Measurements from ENCODE around the gene RNF126. TPM values are rescaled to one million over a fixed set of nuclear protein-coding genes. Genes with fewer than 3 reads are reported as not detected.
A peak's percentile ranks its signal among the peaks of the same experiment; 100 is the strongest.

Gene RNF126
- total and polyA plus RNA-seq, 8 donors, result 11.9 to 33.7 (median 17.4) TPM

DNA sequence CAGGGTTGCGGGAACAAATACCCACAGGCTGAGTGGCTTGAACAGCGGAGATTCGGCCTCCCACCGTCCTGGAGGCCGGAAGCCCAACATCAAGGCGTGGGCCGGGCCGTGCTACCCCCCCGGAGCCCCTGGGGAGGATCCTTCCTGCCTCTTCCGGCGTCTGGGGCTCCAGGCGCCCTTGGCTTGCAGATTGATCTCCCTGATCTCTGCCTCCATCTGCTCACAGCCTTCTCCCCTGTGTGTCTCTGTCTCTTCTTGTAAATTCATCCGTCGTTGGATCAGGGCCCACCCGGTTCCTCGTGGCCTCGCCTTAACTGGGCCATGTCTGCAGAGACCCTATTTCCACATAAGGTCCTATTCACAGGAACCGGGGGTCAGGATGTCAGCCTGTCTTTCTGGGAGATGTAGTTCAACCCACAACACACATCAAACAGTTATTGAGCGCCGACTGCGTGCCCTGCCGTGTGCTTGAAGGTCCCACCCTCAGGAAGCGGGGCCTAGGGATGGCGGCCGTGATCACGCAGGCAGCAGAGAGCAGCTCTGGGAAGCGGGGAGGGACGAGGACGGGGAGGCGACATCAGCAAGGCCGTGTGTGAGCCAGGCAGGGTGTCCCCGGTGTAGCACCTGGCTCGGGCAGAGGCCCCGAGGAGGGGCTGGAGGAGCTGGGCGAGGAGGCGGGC lies 52.1 kb downstream of the RNF126 start:
- DNase-seq (peak in 1 of 6 donors; percentile 57), ATAC-seq (peak in 3 of 4 donors; percentile 57 to 58 (median 58)), FAIRE-seq (no peak)
- no peak for TF ChIP-seq CTCF (IDR thresholded peaks at IDR 0.05)
- intact Hi-C loops (cut with DNase I), result no loop called here
- Histone ChIP-seq H3K9me3 (no peaks in the 10 kb centered on the region), H3K27me3 (no peaks in the 10 kb centered on the region), H3K4me3 (peak overlapping the region in 1 of 4 donors; percentile 3), H3K4me1 (no peaks in the 10 kb centered on the region), H3K36me3 (no peaks in the 10 kb centered on the region), H3K27ac (peak overlapping the region in 1 of 4 donors; percentile 1)
- 38 to 44% methylated on average over 36 of the region's 36 CpGs for WGBS, 2 donors

GRCh38 chr19:610071-610800 lies 52.8 kb downstream of the RNF126 start:
- H3K27me3 ChIP-seq, result no peaks in the 10 kb centered on the region
- 63 to 65% methylated on average over 37 to 38 of the region's 38 CpGs for WGBS, 2 donors
- no peak for DNase-seq
- peak overlapping the region in 1 of 4 donors; percentile 3 for H3K4me3 ChIP-seq
- H3K36me3 ChIP-seq, result no peaks in the 10 kb centered on the region
- peak in 3 of 4 donors; percentile 8 to 24 (median 12) for ATAC-seq
- no peak for FAIRE-seq
- no peak for TF ChIP-seq CTCF (IDR thresholded peaks at IDR 0.05)
- no peaks in the 10 kb centered on the region for H3K9me3 ChIP-seq
- H3K4me1 ChIP-seq, result no peaks in the 10 kb centered on the region
- H3K27ac ChIP-seq, result peak overlapping the region in 1 of 4 donors; percentile 1
- intact Hi-C loops (cut with DNase I), result no loop called here

DNA sequence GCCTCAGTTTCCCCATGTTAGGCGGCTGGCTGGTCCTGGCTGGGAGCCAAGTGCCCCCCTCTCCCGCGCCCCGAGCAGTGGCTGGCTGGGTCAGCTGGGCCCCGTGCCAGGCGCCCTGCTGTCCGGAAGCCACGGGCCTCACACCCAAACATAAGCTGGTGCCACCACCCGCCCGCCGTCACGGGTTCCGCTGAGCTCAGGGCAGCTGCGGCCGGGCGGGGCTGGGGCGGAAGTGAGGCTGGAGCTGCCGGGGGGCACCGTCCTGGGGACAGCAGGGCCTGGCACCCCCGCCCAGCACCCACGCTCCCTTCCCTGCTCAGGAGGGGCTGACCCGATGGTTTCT lies 54.0 kb downstream of the RNF126 start:
- H3K9me3 ChIP-seq, result no peaks in the 10 kb centered on the region
- ATAC-seq, result peak in 3 of 4 donors; percentile 27 to 49 (median 36)
- DNase-seq, result peak in 2 of 6 donors; percentile 42 to 66
- TF ChIP-seq CTCF (IDR thresholded peaks at IDR 0.05), result no peak
- H3K27me3 ChIP-seq, result no peaks in the 10 kb centered on the region
- FAIRE-seq, result no peak
- 45 to 56% methylated on average over 19 to 22 of the region's 22 CpGs for WGBS, 2 donors
- no peaks in the 10 kb centered on the region for H3K4me1 ChIP-seq
- H3K4me3 ChIP-seq, result no peak overlapping the region
- H3K27ac ChIP-seq, result no peak overlapping the region
- intact Hi-C loops (cut with DNase I), result no loop called here
- H3K36me3 ChIP-seq, result no peaks in the 10 kb centered on the region

DNA sequence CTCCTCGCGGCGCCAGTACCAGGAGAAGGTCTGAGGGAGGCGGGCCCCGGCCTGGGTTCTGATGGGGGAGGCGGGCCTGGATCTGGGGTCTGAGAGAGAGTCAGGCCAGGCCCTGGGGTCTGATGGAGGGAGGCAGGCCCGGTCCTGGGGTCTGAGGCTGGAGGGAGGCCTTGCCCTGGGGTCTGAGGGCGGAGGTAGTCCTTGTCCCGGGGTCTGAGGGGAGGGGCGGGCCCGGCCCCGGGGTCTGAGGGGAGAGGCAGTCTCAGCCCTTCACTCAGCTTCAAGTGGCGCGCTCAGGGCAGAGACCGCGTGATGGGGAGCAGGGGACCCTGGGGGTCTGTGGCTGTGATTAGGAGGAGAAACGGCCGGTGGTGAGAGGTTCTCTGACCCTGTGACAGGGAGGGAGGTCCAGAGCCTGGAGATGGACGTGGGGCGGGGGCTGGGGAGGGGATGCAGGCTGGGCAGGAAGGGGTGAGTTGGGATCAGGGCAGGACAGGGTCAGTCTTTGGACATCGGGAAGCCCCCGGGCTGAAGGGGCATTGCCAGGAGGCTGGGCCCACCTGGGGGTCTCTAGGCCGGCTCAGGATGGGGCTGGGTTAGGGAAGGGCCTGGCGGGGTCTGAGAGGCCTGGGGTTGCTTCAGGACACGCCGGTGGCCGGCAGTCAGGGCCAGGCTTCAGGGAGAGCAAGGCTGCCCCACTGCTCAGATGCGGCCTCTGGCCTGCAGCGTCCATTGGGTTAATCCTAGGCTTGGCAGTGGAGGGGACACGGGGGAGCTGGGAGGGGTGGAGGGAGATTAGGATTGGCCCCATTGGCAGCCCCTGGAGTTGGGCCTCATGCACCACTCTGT lies 54.6 kb downstream of the RNF126 start:
- Histone ChIP-seq H3K4me1 (no peaks in the 10 kb centered on the region), H3K4me3 (no peak overlapping the region), H3K27ac (no peak overlapping the region), H3K36me3 (no peaks in the 10 kb centered on the region), H3K27me3 (no peaks in the 10 kb centered on the region), H3K9me3 (no peaks in the 10 kb centered on the region)
- FAIRE-seq (no peak), DNase-seq (peak in 2 of 6 donors; percentile 20 to 72), ATAC-seq (no peak)
- intact Hi-C loops (cut with DNase I), result no loop called here
- no peak for TF ChIP-seq CTCF (IDR thresholded peaks at IDR 0.05)
- 69 to 71% methylated on average over 28 to 30 of the region's 30 CpGs for WGBS, 2 donors
